Measurements from ENCODE around the gene RAB11FIP4. TPM values are rescaled to one million over a fixed set of nuclear protein-coding genes. Genes with fewer than 3 reads are reported as not detected.

Gene RAB11FIP4
- polyA plus RNA-seq, 5 donors: 5.9 to 8.4 (median 7.1) TPM

- no peak for DNase-seq
These were observed 4.9 kb upstream of the RAB11FIP4 start for GRCh38 chr17:31386542-31387075.

- DNase-seq: no peak
These were observed 4.0 kb upstream of the RAB11FIP4 start for GRCh38 chr17:31387438-31387837.

GRCh38 chr17:31388351-31388750 lies 3.1 kb upstream of the RAB11FIP4 start:
- no peak for DNase-seq

DNA sequence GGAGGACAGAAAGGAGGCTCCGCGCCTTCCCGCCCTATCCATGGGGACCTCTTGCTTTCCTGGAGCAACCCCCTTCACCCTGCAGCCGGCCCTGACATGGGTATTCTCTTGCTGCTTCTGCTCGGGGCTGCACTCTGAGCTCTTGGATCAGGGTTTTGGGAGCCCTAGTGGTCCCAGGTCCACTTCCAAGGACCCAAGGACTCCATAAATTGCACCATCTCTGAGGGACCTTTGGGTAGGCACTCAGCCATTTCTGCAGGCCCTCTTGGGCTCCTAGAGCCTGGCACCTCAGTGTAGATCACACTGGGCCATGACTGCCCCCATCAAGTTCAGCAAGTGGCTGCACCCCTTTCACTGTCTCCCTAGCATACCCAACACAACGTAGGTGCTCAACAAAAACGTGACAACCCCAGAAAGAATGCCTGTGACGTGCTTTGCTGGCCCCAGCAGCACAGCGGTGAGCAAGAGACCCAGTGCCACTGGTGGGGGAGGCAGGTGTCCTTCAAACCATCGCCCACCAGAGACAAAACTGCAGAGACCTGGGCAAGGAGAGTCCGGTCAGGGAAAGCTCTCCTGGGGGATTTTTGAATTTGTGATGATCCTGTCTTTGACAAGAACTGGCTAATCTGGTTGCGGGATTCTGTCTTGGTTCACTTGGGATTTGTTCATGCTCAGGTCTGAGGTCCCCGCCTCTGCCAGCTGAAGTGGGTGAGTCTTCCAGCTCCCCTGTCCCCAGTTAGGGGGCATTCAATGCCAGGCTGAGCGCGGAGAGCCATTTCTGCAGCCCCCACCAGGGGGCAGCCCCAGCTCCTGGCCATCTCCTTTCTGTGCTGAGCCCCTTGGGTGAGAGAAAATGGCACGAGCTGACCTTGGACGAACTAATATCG lies 2.5 kb upstream of the RAB11FIP4 start:
- DNase-seq: no peak

- no peak for DNase-seq
These were observed 1.7 kb upstream of the RAB11FIP4 start for GRCh38 chr17:31389657-31390381.

DNA sequence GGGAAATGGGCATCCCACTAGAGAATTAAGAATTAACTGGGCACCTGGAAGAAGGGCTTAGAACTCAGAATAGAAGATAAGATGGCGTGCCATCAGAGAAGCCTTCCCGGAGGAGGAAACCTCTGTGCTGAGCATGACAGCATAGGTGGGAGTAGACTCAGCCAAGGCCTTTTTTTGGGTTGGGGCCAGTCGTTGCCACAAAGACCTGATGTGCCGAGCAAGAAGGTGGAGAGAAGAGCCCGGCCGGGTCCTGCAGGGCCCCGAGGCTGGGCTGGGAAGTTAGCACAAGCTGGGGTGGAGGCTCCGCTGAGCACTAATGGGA lies 1.1 kb upstream of the RAB11FIP4 start:
- no peak for DNase-seq

DNA sequence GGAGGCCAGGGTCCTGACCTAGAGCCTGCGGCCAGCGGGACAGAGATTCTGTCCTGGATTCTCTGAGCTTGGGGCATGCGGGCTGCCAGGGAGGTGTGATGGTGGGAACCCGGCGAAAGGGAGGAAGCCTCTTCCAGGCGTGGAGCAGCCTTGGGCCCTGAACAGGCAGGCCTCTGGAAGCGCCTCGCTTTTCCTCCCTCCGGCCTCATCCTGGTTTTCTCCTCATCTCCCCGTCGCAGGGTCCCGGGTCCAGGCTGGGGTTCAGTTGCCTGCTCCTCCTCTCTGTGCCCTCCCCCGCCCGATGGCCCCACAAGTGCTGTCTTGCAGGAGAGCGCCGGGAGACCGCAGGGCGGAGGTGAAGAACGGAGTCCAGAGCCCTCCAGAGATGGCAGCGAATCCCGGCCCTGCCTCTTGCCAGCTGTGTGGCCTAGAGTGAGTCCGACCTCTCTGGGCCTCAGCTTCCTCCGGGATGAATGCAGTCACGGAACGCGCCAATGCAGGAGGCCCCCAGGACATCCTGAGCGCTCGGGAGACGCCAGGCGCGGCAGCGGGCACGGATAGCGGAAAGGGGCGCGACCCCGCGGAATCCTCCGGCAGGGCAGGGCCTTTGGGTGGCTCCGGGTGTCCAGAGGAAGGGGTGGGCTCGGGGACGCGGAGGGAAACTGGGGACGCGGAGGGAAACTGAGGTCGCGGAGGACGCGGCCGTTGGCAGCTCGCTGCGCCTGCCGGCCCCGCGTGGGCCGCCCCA lies 553 bp upstream of the RAB11FIP4 start:
- no peak for DNase-seq

GRCh38 chr17:31392002-31392855 lies 754 bp downstream of the RAB11FIP4 start:
- no peak for DNase-seq

GRCh38 chr17:31392856-31393748 lies 1.6 kb downstream of the RAB11FIP4 start:
- DNase-seq: no peak

DNA sequence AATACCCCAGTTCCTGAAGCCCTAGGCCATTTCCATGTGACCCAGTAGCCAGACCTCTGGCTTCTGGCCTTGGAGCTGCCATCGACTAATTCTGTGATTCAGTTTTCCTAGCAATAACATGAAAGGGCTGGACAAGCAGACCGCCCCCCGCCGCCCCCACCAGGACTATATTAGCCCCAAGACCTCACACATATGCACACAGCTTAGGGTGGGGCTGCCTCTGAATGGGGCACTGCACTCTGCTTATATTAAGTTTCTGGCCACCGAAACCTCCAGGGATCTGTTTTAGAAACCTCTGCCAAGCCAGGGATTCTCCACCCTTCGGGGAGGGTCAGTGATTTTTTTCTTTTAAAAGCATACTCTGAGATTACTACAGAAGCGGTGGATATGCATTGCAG lies 2.3 kb downstream of the RAB11FIP4 start:
- no peak for DNase-seq

- peak; percentile 72 to 79 for DNase-seq
These were observed 3.1 kb downstream of the RAB11FIP4 start for GRCh38 chr17:31394544-31394943.

DNA sequence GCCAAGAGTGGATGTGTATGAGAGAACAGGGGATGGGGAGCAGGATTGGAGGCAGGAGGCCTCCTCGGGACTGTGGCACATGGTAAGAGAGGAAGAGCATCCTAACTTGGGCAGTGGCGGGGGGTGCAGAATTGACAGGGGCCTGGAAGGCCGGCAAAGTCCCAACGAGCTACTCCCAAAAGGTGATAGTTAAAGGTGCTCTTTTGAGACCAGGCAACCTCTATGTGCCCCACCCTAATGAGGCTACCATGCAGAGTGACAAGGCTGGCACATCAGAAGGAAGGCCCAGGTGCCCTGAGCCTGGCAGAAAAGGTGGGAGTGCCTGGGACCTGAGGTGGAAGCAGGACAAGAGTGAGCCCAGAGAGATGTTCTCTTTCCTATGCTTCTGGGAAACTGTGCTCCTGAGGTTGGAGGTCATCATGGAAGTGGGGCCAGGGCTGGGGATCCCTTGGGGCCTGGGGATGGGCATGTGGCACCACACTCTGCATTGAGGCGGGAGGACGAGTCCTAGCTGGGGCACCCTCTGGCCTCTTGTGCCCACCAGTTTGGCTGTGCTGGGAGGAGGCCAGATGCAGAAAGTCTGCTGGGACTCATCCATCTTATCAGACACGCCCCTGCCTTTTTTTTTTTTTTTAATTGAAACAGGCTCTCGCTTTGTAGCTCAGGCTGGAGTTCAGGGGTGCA lies 5.9 kb downstream of the RAB11FIP4 start:
- DNase-seq: no peak

GRCh38 chr17:31398381-31399311 lies 7.2 kb downstream of the RAB11FIP4 start:
- no peak for DNase-seq

DNA sequence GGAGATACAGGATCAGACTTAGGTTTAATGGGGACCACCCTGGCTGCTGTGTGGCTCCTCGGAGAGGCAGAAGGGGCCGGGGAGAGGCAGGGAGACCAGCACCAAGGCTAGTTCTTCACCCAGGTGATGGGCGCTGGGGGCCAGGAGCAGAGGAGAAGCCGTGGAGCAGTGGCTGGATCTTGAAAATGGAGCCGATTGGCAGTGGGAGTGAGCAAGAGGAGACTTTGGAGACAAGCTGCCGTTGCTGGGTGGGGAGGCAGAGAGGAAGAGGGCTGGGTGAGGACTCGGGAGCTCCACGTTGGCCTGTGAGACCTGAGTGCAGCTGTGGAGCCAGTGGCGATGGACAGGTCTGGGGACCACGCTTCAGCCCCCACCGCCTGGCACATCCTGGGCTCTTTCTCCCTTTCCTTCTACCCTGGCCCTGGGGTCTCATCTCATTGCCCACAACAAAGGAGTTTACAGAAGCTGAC lies 9.0 kb downstream of the RAB11FIP4 start:
- DNase-seq: no peak

GRCh38 chr17:31401456-31402254 lies 10.2 kb downstream of the RAB11FIP4 start:
- DNase-seq: no peak

DNA sequence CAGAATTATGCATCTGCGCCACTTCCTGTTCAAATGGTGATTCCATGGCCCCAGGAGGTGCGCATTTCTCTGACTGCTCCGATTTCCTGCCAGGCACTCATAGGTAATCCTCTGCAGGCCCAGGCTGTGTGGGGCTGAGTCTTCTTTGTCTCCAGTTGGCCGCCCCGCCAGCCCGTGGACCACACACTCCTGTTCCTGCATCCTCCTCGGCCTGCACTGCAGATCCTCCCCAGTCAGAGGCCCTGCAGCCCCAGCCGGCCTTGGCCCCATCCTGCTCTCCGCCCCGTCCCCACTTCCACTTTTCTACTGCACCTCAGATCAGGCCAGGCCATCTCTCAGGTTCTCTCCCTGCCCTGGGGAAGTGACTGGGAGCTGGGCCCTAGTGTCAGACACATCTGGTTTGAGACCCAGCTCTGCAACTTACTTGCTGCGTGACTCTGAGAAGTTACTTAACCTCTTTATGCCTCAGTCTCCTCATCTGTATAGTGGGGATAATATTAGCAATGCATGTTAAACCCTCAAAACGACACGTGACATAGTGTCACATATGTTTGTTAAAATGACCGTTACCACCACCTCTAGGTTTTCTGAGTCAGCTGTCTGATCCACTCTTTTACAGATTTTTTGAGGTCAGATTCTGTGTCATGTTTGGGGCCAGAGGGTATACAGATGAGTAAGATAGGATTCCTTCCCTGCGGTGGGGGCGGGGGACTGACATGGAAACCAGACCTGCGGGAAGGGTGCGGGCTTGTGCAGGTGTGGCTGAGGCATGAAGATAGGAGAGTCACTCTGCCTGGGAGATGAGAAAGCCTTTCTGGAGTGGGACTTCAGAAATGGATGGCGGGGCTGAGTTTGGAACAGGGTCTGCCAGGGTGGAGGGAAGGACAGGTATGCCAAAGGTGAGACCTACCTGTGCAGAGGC lies 12.8 kb downstream of the RAB11FIP4 start:
- no peak for DNase-seq

Data from right lung (tissue), 5 donors.